ENCODE data around the gene FITM2.
"Not testable (repeated sequence)": the region's sequence is repeated elsewhere in the genome, so short reads cannot be mapped to it uniquely, and the experiment has no call there.

The FITM2 gene, protein sequence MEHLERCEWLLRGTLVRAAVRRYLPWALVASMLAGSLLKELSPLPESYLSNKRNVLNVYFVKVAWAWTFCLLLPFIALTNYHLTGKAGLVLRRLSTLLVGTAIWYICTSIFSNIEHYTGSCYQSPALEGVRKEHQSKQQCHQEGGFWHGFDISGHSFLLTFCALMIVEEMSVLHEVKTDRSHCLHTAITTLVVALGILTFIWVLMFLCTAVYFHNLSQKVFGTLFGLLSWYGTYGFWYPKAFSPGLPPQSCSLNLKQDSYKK

DNA sequence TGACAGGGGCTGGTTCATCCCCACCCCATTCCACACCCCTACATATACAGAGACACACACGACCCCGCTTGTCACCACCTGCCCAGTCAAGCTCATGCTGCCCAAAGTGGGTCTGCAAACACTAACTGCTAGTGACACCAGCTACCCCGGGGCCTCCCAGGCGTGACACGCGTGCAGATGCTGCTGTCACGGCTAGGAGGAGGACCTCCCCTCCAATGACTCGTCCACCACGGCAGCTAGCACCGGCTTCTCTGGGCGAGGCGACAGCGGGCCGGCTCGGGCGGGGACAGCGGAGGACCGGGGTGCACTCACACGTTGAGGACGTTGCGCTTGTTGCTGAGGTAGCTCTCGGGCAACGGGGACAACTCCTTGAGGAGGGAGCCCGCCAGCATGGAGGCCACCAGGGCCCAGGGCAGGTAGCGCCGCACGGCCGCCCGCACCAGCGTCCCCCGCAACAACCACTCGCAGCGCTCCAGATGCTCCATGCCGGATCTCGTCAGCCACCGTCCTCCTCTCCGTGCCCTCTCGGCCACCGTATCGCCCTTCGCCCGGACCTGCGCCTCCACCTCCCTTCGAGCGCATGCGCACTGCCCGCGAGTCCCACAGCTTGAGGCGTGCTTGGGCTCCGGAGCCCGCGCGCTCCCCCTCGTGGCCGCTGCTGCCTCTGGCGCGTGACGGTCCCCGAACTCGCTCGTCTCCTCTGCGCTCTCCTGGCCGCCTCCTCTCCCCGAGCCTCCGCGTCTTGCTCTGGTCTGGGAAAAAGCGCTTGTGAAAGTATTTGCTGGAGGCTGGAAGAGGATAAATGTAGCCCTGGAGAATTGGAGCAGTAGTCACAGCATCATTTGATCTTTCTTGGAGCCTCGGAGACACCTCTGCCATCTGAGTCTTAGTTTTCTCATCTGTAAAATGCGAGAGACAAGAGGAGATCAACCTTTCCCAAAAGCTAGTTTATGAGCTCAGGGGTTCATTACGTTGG is at the start of gene FITM2:
Gene FITM2 (minus strand): TSS at position 539 of the 976 bp plus-strand sequence. CDS start 54 bp downstream, at position 485.
- peak; percentile 96 for DNase-seq

DNA sequence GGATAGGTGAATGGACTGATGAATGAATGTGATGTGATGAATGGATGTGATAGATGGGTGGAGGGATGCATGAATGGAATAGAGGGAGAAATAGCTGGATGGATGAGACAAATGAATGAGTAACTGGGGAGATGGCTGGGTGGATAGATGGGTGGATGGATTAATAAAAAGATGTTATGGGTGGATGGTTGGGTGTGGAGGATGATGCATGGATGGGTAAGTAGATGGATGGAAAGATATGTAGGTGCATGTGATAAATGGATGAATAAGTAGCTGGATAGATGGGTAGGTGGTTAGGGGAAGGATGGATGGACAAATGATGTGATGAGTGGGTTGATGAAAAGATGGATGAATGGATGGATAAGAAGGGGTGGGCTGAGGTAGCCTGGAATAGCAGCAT is 49.2 kb upstream of the FITM2 start:
- no peak for DNase-seq

DNA sequence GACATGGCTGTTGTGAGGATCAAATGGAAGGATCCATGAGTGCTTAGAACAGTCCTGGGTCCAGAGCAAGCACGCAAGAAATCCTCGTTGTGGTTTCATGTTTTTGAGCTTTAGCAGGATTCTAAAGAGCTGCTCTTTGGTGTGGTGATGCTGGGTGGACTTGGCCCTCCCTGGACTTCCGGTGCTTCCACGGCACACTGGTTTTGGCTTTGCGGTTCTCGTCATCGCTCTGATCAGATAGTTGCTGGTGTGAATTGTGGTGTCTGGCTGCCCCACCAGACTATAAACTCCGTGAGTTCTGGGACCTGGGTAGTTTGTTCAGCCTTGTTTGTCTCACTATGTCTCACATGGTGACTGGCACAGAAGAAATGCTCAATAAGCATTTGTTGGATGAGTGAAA is 47.8 kb upstream of the FITM2 start:
- DNase-seq = no peak

DNA sequence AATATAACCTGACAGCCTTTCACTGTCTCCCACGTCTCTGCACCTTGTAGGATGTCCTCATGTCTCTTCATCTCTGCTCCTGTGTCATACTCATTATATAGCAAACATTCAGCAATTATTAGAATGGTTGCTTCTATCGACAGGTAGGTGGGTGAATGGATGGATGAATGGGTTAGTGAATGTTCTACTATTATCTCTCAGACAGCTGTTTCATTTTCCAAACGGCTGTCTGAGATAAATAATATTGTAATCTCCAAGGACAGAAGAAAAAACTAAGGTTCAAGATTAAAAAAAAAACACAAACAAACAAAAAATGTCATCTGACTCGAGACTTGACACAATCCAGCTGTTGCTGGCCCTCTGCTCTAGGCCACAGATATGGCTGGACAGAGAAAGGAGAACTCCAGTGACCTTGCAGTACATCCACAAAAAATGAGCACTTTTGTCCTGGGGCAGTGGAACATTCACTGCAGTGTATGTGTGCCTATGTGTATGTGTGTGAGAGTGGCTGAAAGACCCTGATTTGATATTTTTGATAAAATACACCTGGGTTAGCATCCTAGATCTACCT is 46.6 kb upstream of the FITM2 start:
- DNase-seq = no peak

DNA sequence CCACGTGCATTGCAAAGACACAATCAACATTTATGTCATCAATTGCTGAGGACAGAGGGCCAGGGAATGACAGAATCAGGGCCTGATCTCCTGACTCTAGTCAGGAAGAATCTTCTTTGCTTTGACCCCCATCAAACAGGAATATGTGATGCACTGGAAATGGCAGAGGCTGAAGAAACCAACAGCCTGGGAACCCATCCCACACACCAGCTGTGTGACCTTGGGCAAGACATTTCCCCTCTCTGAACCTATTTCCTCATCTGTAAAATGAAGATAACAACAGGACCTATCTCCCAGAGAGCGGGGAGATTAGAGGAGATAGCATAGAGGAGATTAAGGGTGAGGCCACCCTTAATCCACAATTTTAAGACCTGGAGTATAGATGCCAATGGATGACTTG is 46.0 kb upstream of the FITM2 start:
- no peak for DNase-seq

DNA sequence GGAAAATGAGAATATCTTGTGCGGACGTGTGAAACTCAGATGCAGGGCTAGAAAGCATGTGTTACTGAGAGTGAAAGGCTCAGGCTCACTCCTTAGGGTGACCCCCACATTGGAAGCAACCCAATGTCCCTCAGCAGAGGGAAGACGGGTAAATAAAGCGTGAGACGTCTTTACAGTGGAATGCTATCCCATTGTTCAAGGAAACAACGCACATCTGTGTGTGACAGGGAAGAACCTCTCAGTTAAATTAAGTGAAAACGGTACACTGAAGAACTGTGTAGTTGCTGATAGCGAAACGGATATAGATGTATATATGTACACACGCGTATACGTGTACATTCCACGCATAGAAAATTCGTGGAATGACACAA is 45.3 kb upstream of the FITM2 start:
- no peak for DNase-seq

DNA sequence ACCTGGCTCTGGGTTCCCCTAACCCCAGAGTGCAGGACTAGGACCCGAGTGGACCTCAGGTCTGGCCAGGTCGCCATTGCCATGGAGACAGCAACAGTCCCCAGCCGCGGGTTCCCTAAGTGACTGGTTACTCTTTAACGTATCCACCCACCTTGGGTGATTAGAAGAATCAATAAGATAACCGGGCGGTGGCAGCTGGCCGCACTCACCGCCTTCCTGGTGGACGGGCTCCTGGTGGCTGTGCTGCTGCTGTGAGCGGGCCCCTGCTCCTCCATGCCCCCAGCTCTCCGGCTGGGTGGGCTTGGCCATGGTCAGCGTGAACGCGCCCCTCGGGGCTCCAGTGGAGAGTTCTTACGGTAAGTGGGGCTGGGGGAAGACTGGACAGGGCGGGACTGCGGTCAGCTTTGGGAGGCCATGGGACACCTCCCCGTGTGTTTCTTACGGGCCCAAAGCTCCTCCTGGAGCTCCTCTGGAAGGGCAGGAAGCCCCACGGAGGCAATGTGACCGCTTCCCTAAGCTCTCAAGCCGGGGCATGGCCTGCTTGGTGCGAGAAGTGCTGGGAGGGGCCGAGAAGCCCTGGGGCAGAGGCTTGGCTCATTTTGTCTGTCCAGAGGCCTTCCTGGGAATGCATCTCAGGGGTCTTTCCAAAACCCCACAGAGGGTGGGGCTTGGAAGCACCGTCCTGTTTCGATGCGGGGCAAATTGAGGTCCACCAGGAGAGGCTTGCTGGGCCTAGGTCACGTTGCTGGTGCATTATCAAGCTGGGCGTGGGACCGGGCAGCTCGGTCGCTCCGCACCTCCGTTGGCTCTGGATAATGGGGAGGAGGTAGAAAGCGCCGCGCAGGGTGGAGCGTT is 44.7 kb upstream of the FITM2 start, which contains the start of gene HNF4A:
Gene HNF4A (plus strand): TSS at position 202 of the 855 bp plus-strand sequence. CDS start 106 bp downstream, at position 308.
- DNase-seq = no peak

DNA sequence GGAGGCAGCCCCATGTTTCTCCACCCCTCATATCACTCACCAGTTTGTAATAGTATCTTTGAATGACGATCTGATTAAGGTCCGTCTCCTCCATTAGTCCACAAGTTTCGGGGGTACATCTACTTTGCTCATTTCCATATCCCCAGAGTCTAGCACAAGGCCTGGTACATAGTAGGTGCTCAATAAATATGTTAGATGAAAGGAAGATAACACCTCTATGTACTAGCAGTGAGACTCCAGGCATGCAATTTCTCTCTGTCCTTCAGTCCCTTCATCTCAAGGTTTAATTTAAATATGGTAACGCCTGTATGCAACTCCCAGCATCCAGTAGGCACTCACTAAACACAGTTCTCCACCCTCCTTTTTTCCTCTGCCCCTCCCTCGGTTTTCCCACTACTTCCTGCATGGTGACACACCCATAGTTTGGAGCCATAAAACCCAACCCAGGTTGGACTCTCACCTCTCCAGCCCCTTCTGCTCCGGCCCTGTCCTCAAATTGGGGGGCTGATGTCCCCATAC is 44.0 kb upstream of the FITM2 start:
- no peak for DNase-seq

DNA sequence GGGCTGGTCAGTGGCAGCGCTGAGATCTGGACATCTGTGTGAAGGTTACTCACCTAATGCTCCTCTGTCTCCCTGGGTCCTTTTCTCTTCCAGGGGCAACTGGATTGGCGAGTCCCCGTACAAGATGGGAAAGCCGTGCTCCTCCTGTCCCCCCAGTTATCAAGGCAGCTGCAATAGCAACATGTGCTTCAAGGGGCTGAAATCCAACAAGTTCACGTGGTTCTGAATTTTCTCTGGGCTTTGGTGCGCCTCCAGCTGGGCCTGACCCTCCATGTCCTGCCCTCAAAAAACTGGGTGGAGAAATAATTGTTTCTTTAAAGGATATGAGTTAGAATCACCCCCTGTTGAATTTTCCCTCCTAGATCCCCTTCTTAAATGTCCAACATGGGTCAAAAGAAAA is 39.6 kb upstream of the FITM2 start:
- no peak for DNase-seq

DNA sequence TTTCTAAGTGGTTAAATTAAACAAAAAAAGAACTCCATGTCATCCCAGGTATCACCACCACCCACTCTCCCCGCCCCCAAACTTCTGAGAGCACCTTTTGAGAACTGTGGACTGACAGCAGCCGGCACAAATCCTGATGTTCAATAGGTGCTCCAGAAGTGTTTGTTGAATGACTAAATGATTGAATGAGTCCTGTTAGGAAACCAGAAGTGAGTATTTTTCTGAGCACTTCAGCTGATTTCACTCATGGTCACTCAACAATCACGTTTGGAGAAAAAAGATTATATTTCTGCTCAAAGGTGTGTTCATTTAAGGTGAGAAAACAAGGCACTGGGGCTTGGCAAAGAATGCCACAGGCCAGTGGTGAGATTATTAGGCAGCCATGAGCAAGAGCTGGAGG is 38.3 kb upstream of the FITM2 start:
- DNase-seq = no peak

DNA sequence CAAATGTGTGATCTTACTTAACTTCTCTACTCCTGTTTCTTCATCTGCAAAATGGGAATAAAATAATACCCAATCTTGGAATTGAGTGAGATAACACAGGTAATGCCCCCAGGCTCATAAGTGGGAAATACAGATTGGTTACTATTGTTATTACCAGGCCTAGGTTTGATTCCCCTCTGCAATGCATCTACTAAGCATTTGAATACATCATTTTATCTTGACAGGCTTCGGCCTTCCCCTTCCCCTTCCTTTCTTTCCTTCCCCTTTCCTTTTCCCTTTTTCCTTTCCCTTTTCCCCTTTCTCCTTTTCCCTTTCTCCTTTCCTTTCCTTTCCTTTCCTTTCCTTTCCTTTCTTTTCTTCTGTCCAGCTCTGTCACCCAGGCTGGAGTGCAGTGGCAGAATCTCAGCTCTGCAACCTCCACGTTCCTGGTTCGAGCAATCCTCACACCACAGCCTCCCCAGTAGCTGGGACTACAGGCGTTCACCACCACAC is 37.2 kb upstream of the FITM2 start:
- DNase-seq = no peak

DNA sequence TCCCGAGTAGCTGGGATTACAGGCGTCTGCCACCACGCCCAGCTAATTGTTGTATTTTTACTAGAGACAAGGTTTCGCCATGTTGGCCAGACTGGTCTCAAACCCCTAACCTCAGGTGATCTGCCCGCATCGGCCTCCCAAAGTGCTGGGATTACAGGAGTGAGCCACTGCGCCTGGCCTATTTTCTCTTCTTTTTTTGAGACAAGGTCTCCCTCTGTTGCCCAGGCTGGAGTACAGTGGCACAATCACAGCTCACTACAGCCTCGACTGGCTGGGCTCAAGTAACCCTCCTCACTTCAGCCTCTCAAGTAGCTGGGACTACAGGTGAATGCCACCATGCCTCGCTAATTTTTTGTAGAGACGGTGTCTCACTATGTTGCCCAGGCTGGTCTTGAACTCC is 34.9 kb upstream of the FITM2 start:
- DNase-seq = not testable (repeated sequence)

DNA sequence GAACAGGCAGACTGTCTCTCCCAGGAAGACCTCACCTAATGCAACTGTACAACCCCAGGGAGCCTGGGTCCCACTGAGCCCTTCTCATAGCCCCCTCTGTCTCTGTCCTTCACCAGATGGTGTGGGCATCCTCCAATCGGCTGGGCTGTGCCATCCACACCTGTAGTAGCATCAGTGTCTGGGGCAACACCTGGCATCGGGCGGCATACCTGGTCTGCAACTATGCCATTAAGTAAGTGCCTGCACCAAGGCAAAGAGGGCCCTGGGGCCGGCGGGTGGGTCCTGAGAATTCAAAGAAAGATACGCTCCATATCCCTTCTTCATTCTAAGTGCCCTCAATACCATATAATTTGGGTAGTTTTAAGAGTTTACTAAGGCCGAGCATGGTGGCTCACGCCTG is 34.1 kb upstream of the FITM2 start:
- no peak for DNase-seq

DNA sequence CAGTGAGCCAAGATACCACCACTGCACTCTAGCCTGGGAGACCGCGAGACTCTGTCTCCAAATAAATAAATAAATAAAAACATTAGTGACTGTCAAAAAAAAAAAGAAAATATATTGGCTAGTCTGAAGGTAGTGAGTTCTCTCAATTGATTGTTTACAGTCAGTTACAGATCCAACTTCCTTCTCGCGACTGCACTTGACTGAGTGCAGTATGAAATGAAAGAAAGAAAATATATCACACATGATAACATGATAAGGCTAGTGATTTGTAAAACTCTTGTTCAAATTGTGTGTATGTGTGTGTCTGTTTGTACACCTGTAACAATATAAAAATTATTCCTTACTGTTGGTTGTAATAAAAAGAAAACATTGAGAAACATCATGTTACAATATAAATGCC is 33.7 kb upstream of the FITM2 start:
- DNase-seq = no peak

DNA sequence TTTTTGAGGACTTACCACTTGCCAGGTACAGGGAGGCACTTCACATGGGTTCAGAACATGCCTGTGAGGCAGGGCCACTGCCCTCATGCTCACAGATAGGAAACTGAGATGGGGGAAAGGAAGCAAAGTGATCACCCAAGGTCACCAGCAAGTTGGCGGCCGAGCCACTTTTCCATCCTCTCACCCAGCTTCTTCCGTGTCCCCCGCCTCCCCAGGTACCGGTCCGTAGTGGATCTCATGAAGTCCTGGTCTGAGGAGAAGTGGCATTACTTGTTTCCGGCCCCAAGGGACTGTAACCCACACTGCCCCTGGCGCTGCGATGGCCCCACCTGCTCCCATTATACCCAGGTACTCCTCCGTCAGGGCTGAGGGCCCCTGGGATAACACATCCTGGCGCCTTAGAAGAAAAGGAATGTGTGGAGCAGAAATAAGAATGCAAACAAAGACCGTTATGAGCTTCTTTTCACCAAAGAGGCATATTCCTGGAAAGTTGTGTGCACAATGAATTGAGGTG is 32.2 kb upstream of the FITM2 start:
- no peak for DNase-seq

DNA sequence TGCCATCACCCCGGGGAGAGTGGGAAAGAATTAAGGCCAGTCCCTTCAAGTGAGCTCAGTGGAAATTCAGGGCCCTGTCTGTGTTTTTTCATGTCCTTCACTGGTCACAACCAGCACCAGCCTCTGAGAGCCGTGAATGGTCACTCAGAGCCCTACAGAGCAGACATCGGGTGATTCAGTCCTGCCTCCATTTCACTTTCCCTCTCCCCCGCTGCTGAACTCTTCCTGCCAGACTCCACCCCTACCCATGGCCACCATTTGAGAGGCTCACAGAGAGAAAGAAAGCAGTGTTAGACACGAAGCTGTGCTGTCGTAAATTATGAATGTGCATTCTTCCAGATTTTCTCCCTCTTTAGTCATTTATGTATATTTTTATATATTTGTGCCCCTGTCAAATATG is 31.2 kb upstream of the FITM2 start:
- DNase-seq = no peak

DNA sequence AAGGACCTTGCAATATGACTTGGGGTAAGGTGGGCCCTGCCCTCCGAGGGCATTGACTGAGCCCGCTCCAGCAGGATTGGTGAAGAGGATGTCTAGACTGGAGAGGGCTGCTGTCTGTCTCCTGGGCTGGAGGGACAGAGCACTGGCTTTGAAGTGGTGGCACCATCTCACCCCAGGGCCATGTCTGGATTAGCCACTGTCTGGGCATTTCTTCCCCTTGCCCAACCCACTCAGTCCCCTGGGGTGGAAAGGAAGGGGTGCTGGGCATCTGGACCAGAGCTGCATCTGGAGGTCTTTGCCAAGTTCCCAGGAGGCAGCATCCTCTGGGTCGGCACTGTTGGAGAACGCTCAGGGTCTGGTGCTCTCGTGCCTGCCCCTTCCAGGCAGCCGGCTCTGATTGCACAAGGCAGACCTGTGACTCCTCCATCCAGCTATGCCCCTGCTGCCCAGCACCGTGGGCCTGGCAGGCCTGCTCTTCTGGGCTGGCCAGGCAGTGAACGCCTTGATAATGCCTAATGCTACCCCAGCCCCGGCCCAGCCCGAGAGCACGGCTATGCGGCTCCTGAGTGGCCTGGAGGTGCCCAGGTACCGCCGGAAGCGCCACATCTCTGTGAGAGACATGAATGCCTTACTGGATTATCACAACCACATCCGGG is 25.9 kb upstream of the FITM2 start, which contains the start of gene R3HDML:
Gene R3HDML (plus strand): TSS at position 319 of the 656 bp plus-strand sequence. CDS start 115 bp downstream, at position 434.
- DNase-seq = no peak

DNA sequence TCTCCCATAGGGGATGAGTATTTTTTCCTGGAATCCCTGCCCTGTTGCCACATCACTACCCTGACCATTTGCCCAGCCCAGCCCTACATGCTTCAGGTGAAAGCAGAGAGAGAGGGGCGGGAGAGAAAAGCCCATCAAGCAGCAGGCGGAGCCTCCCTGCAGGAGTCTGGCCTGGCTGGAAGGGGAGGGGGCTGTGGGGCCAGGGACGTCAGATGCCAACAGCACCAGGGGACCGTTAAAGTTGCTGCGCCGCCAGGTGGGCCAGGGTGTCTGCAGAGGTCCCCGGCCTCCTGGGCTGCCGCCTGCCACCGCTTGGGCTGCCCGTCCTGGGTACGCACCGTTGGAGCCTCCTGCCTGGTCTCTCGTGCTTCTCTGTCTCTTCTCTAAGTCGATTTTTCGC is 25.1 kb upstream of the FITM2 start:
- no peak for DNase-seq

DNA sequence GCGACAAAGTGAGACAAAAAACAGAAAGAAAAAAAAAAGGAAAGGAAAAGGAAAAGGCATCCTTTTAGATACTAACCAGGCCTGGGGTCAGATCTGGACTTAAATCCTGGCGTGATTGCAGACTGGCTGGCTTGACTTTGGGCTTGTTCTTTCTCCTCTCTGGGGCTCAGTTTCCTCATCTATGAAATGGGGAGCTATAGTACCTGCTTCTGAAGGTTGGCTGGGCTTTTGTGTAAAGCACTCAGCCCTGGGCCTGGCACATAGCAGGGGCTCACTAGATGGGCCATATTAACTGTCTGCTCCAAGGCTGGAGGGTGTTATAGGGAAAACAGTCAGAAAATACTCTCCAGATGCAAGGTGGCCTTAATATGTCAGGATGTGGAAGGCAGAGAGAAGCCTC is 24.7 kb upstream of the FITM2 start:
- DNase-seq = no peak

DNA sequence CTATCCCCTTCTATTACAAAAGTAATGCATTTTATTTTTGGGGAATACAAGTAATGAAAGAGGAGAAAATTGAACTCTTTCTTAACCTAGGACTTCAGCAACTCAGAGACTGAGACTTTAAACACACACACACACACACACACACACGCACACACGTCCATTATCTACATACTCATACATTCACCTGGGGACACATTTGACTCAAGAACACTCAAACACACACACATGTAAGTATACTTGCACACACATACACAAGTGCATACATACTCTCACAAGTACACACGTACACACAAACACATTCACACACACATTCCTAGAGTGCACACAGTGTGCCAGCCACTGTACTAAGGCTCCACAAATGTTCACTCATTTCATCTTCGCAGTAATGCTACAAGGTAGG is 23.7 kb upstream of the FITM2 start:
- DNase-seq = no peak

DNA sequence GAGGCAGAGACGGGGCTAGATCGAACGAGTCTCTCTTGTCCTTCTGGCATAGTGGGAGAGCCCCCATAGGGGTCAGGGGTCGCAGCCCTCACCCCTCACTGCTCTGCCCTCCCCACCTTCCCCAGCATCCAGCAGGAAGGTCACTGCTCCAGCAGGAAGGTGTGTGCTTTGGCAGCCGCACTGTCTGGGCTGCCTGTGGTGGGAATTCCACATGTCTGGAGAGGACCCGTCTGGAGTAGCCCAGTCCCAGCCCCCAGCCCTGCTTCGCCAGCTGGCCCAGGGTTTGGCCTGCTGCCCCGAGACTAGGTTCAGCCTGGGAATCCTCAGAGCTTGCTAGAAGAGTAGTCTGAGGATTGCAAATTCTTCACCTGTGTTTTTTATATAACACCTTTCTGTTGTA is 23.3 kb upstream of the FITM2 start:
- DNase-seq = no peak

All from NCI-H1105 (cell line).